Smooth muscle cell (in vitro differentiated cells): ENCODE data around the gene CACNA1C. TPM values are rescaled to one million over a fixed set of nuclear protein-coding genes. Genes with fewer than 3 reads are reported as not detected.
A peak's percentile ranks its signal among the peaks of the same experiment; 100 is the strongest.

Experiments
- DNase-seq: peaks from one replicate; lab custom pipeline; 2025; ENCODE audit not compliant: unreplicated experiment; lab: John Stamatoyannopoulos, UW
- H2AFZ ChIP-seq: fragments of 200-600 bp; sonication (generic); 2 replicates; pipeline ENCODE4 v1.6.0; 2016; ENCODE audit warnings: antibody characterized with exemption, low read depth, mild to moderate bottlenecking
- H3F3A ChIP-seq: fragments of 200-600 bp; sonication (generic); 2 replicates; pipeline ENCODE4 v1.6.0; 2017; ENCODE audit warnings: antibody characterized with exemption, low read depth
- H3K27ac ChIP-seq: fragments of 200-600 bp; sonication (generic); 2 replicates; pipeline ENCODE4 v1.5.1; 2016; ENCODE audit warnings: low read depth, mild to moderate bottlenecking
- H3K27me3 ChIP-seq: fragments of 200-600 bp; sonication (generic); 2 replicates; pipeline ENCODE4 v1.6.1; 2016; ENCODE audit warnings: low read depth, mild to moderate bottlenecking
- H3K36me3 ChIP-seq: fragments of 200-600 bp; sonication (generic); 2 replicates; pipeline ENCODE4 v1.5.1; 2016; ENCODE audit warnings: low read depth
- H3K4me1 ChIP-seq: fragments of 200-600 bp; sonication (generic); 2 replicates; pipeline ENCODE4 v1.5.1; 2016; ENCODE audit warnings: low read depth
- H3K4me2 ChIP-seq: fragments of 200-600 bp; sonication (generic); 2 replicates; pipeline ENCODE4 v1.6.0; 2016; ENCODE audit warnings: mild to moderate bottlenecking
- H3K4me3 ChIP-seq: fragments of 200-600 bp; sonication (generic); 2 replicates; pipeline ENCODE4 v1.5.1; 2016; ENCODE audit warnings: mild to moderate bottlenecking
- H3K79me2 ChIP-seq: fragments of 200-600 bp; sonication (generic); 2 replicates; pipeline ENCODE4 v1.6.0; 2016; ENCODE audit warnings: low read depth, mild to moderate bottlenecking
- H3K9ac ChIP-seq: fragments of 200-600 bp; sonication (generic); 2 replicates; pipeline ENCODE4 v1.6.0; 2016; ENCODE audit warnings: low read depth
- H3K9me3 ChIP-seq: fragments of 200-600 bp; sonication (generic); replicated peaks from 2 replicates; pipeline ENCODE4 v1.5.1; 2016; ENCODE audit warnings: low read depth
- H4K20me1 ChIP-seq: fragments of 200-600 bp; sonication (generic); 2 replicates; pipeline ENCODE4 v1.6.0; 2016; ENCODE audit warnings: low read depth
- WGBS: methylation state at CpG from one replicate; pipeline ENCODE4 v1.1.7; 2016; ENCODE audit warnings: low lambda C conversion rate; 5-methylcytosine and 5-hydroxymethylcytosine counted together
- polyA plus RNA-seq: library from polyadenylated mRNA; unstranded; fragments of >200 nt; fragmentation: Nextera tagmentation; extraction: Ambion mirVana; gene quantifications from 2 replicates; pipeline ENCODE4 v1.2.1, GENCODE V29; 2016
- total RNA-seq: library from RNA; depleted of rRNA; stranded (reverse); fragments of >200 nt; gene quantifications from 2 replicates; pipeline ENCODE4 v1.2.3, GENCODE V29; 2014
- TF ChIP-seq, protein P1 (sequence below): fragments of 200-600 bp; sonication (generic); IDR thresholded peaks from 2 replicates; pipeline ENCODE4 v1.5.1; 2017; ENCODE audit warnings: borderline replicate concordance, mild to moderate bottlenecking, antibody characterized with exemption; ENCODE audit not compliant: insufficient read depth, poor library complexity, severe bottlenecking

The CACNA1C gene
- total and polyA plus RNA-seq, 2 experiments from 2014 or later, result 1.6 to 4.5 TPM

GRCh38 chr12:2154050-2154449 lies 101.3 kb downstream of the CACNA1C start:
- no peaks in the 10 kb centered on the region for H4K20me1 ChIP-seq
- 58% methylated on average over 9 of the region's 9 CpGs for WGBS
- H3K27ac ChIP-seq, result no peak overlapping the region
- H3K4me3 ChIP-seq, result no peak overlapping the region
- no peak overlapping the region for H3K9ac ChIP-seq
- TF ChIP-seq, protein P1, sequence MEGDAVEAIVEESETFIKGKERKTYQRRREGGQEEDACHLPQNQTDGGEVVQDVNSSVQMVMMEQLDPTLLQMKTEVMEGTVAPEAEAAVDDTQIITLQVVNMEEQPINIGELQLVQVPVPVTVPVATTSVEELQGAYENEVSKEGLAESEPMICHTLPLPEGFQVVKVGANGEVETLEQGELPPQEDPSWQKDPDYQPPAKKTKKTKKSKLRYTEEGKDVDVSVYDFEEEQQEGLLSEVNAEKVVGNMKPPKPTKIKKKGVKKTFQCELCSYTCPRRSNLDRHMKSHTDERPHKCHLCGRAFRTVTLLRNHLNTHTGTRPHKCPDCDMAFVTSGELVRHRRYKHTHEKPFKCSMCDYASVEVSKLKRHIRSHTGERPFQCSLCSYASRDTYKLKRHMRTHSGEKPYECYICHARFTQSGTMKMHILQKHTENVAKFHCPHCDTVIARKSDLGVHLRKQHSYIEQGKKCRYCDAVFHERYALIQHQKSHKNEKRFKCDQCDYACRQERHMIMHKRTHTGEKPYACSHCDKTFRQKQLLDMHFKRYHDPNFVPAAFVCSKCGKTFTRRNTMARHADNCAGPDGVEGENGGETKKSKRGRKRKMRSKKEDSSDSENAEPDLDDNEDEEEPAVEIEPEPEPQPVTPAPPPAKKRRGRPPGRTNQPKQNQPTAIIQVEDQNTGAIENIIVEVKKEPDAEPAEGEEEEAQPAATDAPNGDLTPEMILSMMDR, result no peak
- H3K4me1 ChIP-seq, result peaks cover 14% of the 10 kb centered on the region
- no peaks in the 10 kb centered on the region for H3F3A ChIP-seq
- no peaks in the 10 kb centered on the region for H3K36me3 ChIP-seq
- no peaks in the 10 kb centered on the region for H3K27me3 ChIP-seq
- no peak for DNase-seq
- no peaks in the 10 kb centered on the region for H3K9me3 ChIP-seq
- H3K79me2 ChIP-seq, result no peaks in the 10 kb centered on the region
- peak overlapping the region; percentile 42 for H3K4me2 ChIP-seq
- no peak overlapping the region for H2AFZ ChIP-seq

DNA sequence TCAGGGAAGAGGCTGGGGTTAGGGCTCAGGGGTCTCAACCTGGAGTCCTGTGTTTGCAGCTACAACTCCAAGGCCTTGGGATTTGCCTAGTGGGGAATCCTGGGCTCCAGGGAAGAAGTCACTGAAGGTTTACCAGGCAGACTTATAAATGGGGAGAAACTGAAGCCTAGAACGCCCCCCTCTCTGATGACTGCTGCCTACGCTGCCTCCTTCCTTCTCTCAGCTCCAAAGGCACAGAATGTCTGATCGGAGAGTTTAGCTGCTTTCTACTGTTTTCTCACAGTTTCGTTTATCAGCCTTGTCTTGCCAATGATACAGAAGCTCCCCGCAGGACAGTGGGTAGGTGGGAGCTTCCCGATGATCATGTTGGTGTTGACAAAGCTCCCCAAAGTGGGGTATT lies 101.7 kb downstream of the CACNA1C start:
- Histone ChIP-seq H2AFZ (no peak overlapping the region), H3K27me3 (no peaks in the 10 kb centered on the region), H3K27ac (no peak overlapping the region), H3K79me2 (no peaks in the 10 kb centered on the region), H3K4me2 (no peak overlapping the region), H3K4me1 (peaks cover 14% of the 10 kb centered on the region), H3K9ac (no peak overlapping the region), H3K9me3 (no peaks in the 10 kb centered on the region), H4K20me1 (no peaks in the 10 kb centered on the region), H3F3A (no peaks in the 10 kb centered on the region), H3K4me3 (no peak overlapping the region), H3K36me3 (no peaks in the 10 kb centered on the region)
- TF ChIP-seq, protein P1, result no peak
- whole genome bisulfite sequencing, result 91% methylated on average over 6 of the region's 6 CpGs
- DNase-seq, result no peak

GRCh38 chr12:2156333-2156732 lies 103.5 kb downstream of the CACNA1C start:
- H2AFZ ChIP-seq, result no peak overlapping the region
- H3K27me3 ChIP-seq, result no peaks in the 10 kb centered on the region
- no peaks in the 10 kb centered on the region for H3F3A ChIP-seq
- peaks cover 14% of the 10 kb centered on the region for H3K4me1 ChIP-seq
- no peak for DNase-seq
- no peak overlapping the region for H3K9ac ChIP-seq
- no peak overlapping the region for H3K4me2 ChIP-seq
- H3K36me3 ChIP-seq, result no peaks in the 10 kb centered on the region
- no peak overlapping the region for H3K4me3 ChIP-seq
- TF ChIP-seq, protein P1, result no peak
- no peaks in the 10 kb centered on the region for H3K9me3 ChIP-seq
- no peak overlapping the region for H3K27ac ChIP-seq
- H3K79me2 ChIP-seq, result no peaks in the 10 kb centered on the region
- H4K20me1 ChIP-seq, result no peaks in the 10 kb centered on the region
- 91% methylated on average over 5 of the region's 5 CpGs for WGBS

DNA sequence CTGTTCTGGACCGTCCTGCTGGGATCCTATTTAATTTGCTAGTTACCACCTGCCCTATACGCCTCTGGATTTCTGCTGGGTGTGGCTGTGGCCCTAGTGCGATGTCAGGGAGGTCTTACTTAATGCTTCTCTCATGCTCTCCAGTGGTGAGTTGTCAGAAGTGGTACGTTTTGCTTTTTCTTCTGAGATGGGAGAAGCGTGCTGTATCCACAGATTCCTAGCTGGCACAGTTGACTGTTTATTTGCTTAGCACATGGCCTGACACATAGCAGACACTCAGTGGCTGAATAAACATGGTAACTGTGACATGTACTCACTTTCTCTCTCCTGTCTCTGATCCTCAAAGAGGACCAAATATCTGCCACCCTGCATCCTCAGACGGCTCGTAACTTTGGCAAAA lies 107.3 kb downstream of the CACNA1C start:
- H3K79me2 ChIP-seq, result no peaks in the 10 kb centered on the region
- TF ChIP-seq, protein P1, result no peak
- no peak overlapping the region for H3K9ac ChIP-seq
- H4K20me1 ChIP-seq, result no peaks in the 10 kb centered on the region
- H2AFZ ChIP-seq, result no peak overlapping the region
- H3K36me3 ChIP-seq, result no peaks in the 10 kb centered on the region
- 70% methylated on average over 7 of the region's 7 CpGs for WGBS
- H3K4me1 ChIP-seq, result no peaks in the 10 kb centered on the region
- no peaks in the 10 kb centered on the region for H3K27me3 ChIP-seq
- H3K9me3 ChIP-seq, result no peaks in the 10 kb centered on the region
- no peaks in the 10 kb centered on the region for H3F3A ChIP-seq
- no peak overlapping the region for H3K4me3 ChIP-seq
- no peak for DNase-seq
- no peak overlapping the region for H3K4me2 ChIP-seq
- no peak overlapping the region for H3K27ac ChIP-seq
